ENCODE data around the gene ANGPT4. TPM values are rescaled to one million over a fixed set of nuclear protein-coding genes. Genes with fewer than 3 reads are reported as not detected.

ANGPT4 gene
- total and polyA plus RNA-seq, 2 of the 8 experiments (the other 6 are each of a cell fraction or from before 2014, with no cell fraction given), result 0.07 to 0.33 TPM

- Histone ChIP-seq H4K91ac (replicated peaks; ENCODE audit: insufficient read length, low read length) (no peak overlapping the region), H3K79me2 (ENCODE audit: control insufficient read depth in 1 of 2, insufficient read depth in 2 of 2, low read length in 2 of 2) (no peaks in the 10 kb centered on the region), H4K20me1 (replicated peaks in 1 of 2; ENCODE audit: control insufficient read depth in 1 of 2, insufficient read depth in 2 of 2, low read length in 2 of 2) (no peaks in the 10 kb centered on the region), H3K79me1 (ENCODE audit: low read depth, low read length) (no peaks in the 10 kb centered on the region), H3K4ac (replicated peaks; ENCODE audit: insufficient read length, low read depth, low read length) (no peak overlapping the region), H3K18ac (ENCODE audit: extremely low read depth, low read length) (no peak overlapping the region; the same call in 1 of the 2 replicates), H2BK20ac (ENCODE audit: low read length) (no peak overlapping the region), H3K4me3 (ENCODE audit: extremely low read depth in 1 of 4, insufficient read depth in 2 of 4, low read depth in 3 of 4, low read length in 4 of 4) (peak overlapping the region; percentile 42 to 76 (median 70)), H3K4me2 (ENCODE audit: insufficient read depth in 1 of 2, low read depth in 2 of 2, low read length in 2 of 2) (peak overlapping the region; percentile 66 to 95), H3K27ac (ENCODE audit: low read depth, low read length) (no peak overlapping the region), H3K9ac (replicated peaks in 1 of 4; ENCODE audit: extremely low read depth in 1 of 4, low read depth in 3 of 4, low read length in 3 of 4) (no peak overlapping the region), H2BK12ac (ENCODE audit: low read depth, low read length) (no peak overlapping the region), H2AK5ac (ENCODE audit: low read depth, low read length) (no peak overlapping the region), H2AFZ (ENCODE audit: low read length) (peak overlapping the region; percentile 51), H3K27me3 (replicated peaks in 1 of 4; ENCODE audit: control insufficient read depth in 3 of 4, extremely low read depth in 1 of 4, insufficient read depth in 3 of 4, low read length in 3 of 4) (peaks cover 0 to 15% (median 13%) of the 10 kb centered on the region in 4 experiments; a peak in 6 of 7 replicates), H3K23ac (ENCODE audit: insufficient read length) (no peak overlapping the region), H2BK120ac (replicated peaks; ENCODE audit: low read depth, low read length) (no peak overlapping the region), H4K5ac (ENCODE audit: insufficient read length, low read depth, low read length) (no peak overlapping the region), H4K8ac (ENCODE audit: extremely low read depth, insufficient read depth, low read length) (no peak overlapping the region), H3K9me3 (ENCODE audit: insufficient read depth in 2 of 2, low read depth in 1 of 2, low read length in 1 of 2) (no peaks in the 10 kb centered on the region), H3K56ac (replicated peaks; ENCODE audit: insufficient read length, low read depth, low read length) (no peak overlapping the region), H3K14ac (ENCODE audit: insufficient read length) (no peak overlapping the region), H2BK5ac (ENCODE audit: low read depth, low read length) (no peak overlapping the region), H2BK15ac (ENCODE audit: low read length) (no peak overlapping the region), H3K36me3 (ENCODE audit: control insufficient read depth in 2 of 4, insufficient read depth in 4 of 4, low read length in 3 of 4) (no peaks in the 10 kb centered on the region), H3K4me1 (replicated peaks in 1 of 4; ENCODE audit: control insufficient read depth in 3 of 4, insufficient read depth in 4 of 4, low read length in 3 of 4) (peaks cover 0 to 3% (median 1%) of the 10 kb centered on the region in 4 experiments; a peak in 1 of 7 replicates), H3K23me2 (ENCODE audit: low read depth, low read length) (peaks cover 7% of the 10 kb centered on the region; the same call in 1 of the 2 replicates)
- FAIRE-seq, result no peak
- CTCF ChIA-PET (ENCODE audit: partially characterized antibody), result interaction anchor here (1.2 to 2.5 kb wide), 6 partner anchors 9 to 39 kb away, joined by 3 to 13 read pairs (median 4); no protein-coding TSS in a partner anchor
- DNase-seq (ENCODE audit: low read depth in 1 of 2, low spot score in 2 of 2), result no peak
- POLR2A ChIA-PET (ENCODE audit: partially characterized antibody), result interaction anchor here (1.0 to 1.6 kb wide), 4 partner anchors 9 to 15 kb away, joined by 3 to 7 read pairs (median 4); no protein-coding TSS in a partner anchor
- WGBS, 2 experiments (ENCODE audit: extremely low coverage in 1 of 2, insufficient coverage in 1 of 2, insufficient read length in 1 of 2, insufficient replicate concordance in 2 of 2, low coverage in 1 of 2, low lambda C conversion rate in 2 of 2, missing lambda C conversion rate in 1 of 2), result 15% methylated on average over 18 of the region's 18 CpGs; no CpG with 5 or more reads in 1 of the 2 experiments
- TF ChIP-seq SUZ12 (IDR thresholded peaks at IDR 0.05; ENCODE audit: low read length) (peak; percentile 38; the same call in 1 of the 2 replicates), HDAC6 (IDR thresholded peaks at IDR 0.05; ENCODE audit: low read depth, low read length) (no peak), SAP30 (IDR thresholded peaks at IDR 0.05; ENCODE audit: insufficient read depth, insufficient replicate concordance, low read length) (peak; percentile 82)
Observed at GRCh38 chr20:834151-834746, 81.9 kb downstream of the ANGPT4 start.
